Esophagus muscularis mucosa (tissue), 4 donors: Measurements from ENCODE around the gene THUMPD3. TPM values are rescaled to one million over a fixed set of nuclear protein-coding genes. Genes with fewer than 3 reads are reported as not detected.

Source experiments
- DNase-seq: peaks from one replicate; pipeline ENCODE4 v3.0.0-alpha.2; 2017; ENCODE audit errors: extremely low spot score
- H3K27ac ChIP-seq, 4 donors: fragments of 200-600 bp; sonication (generic); replicated peaks in 1 of 4; 1 replicate in 3 of 4; 2 replicates in 1 of 4; pipeline ENCODE4 v1.5.1; 2016 to 2019; ENCODE audit warnings: mild to moderate bottlenecking in 1 of 4
- H3K27me3 ChIP-seq, 4 donors: fragments of 200-600 bp; sonication (generic); one replicate each; pipeline versions ENCODE4 v1.5.1 to v1.6.0; 2016 to 2019
- H3K36me3 ChIP-seq, 4 donors: fragments of 200-600 bp; sonication (generic); one replicate each; pipeline ENCODE4 v1.5.1; 2016 to 2019
- H3K4me1 ChIP-seq, 4 donors: fragments of 200-600 bp; sonication (generic); one replicate each; pipeline ENCODE4 v1.5.1; 2016 to 2019
- H3K4me3 ChIP-seq, 4 donors: fragments of 200-600 bp; sonication (generic); 1 replicate in 2 of 4; 2 replicates in 2 of 4; pipeline ENCODE4 v1.5.1; 2016 to 2019; ENCODE audit warnings: mild to moderate bottlenecking in 4 of 4, moderate library complexity in 1 of 4
- H3K9me3 ChIP-seq, 4 donors: fragments of 200-600 bp; sonication (generic); 1 replicate in 3 of 4; 2 replicates in 1 of 4; pipeline ENCODE4 v1.5.1; 2016 to 2019
- EP300 ChIP-seq: sonication (generic); formaldehyde crosslinking; IDR thresholded peaks from one replicate; pipeline ENCODE4 v1.6.1; 2017; ENCODE audit warnings: antibody characterized with exemption
- POLR2A ChIP-seq: fragments of 450-650 bp; IDR thresholded peaks from one replicate; pipeline ENCODE4 v1.6.1; 2017; ENCODE audit warnings: antibody characterized with exemption, moderate library complexity, mild to moderate bottlenecking, low read depth
- POLR2AphosphoS5 ChIP-seq, 2 donors: sonication (generic); formaldehyde crosslinking; IDR thresholded peaks; one replicate each; pipeline ENCODE4 v1.6.1; 2017; ENCODE audit warnings: antibody characterized with exemption in 2 of 2
- WGBS: methylation state at CpG from one replicate; pipeline ENCODE4 v1.1.5; 2018; 5-methylcytosine and 5-hydroxymethylcytosine counted together
- intact Hi-C: fragments of 100-400 bp; cut with DNase I; formaldehyde crosslinking; loops from one replicate; pipeline ENCODE4 v1.15.1; 2023
- total RNA-seq, 4 donors: library from RNA; depleted of rRNA; stranded (reverse); fragments of >200 nt; gene quantifications; one replicate each; pipeline versions ENCODE4 v1.1.0 to v1.2.1, GENCODE V29; 2016
- TF ChIP-seq, protein P1 (sequence below), 3 experiments: fragments of 200-600 bp in 2 of 3; fragments of 450-650 bp in 1 of 3; sonication (generic) in 2 of 3; IDR thresholded peaks; one replicate each; pipeline ENCODE4 v1.5.1; 2017 to 2019; ENCODE audit warnings: antibody characterized with exemption in 3 of 3, mild to moderate bottlenecking in 2 of 3, moderate library complexity in 1 of 3

THUMPD3 gene
- total RNA-seq, 4 donors from 2014 or later, result 23.8 to 37.4 (median 26.1) TPM

- intact Hi-C loops, result no loop called here
- WGBS, result 86% methylated on average over 4 of the region's 4 CpGs
- peaks cover 0 to 3% (median 0%) of the 10 kb centered on the region in 4 donors for H3K4me1 ChIP-seq
- no peak for DNase-seq
- H3K36me3 ChIP-seq, result peaks cover 0 to 16% (median 3%) of the 10 kb centered on the region in 4 donors
- TF ChIP-seq EP300, result no peak
- TF ChIP-seq, protein P1, sequence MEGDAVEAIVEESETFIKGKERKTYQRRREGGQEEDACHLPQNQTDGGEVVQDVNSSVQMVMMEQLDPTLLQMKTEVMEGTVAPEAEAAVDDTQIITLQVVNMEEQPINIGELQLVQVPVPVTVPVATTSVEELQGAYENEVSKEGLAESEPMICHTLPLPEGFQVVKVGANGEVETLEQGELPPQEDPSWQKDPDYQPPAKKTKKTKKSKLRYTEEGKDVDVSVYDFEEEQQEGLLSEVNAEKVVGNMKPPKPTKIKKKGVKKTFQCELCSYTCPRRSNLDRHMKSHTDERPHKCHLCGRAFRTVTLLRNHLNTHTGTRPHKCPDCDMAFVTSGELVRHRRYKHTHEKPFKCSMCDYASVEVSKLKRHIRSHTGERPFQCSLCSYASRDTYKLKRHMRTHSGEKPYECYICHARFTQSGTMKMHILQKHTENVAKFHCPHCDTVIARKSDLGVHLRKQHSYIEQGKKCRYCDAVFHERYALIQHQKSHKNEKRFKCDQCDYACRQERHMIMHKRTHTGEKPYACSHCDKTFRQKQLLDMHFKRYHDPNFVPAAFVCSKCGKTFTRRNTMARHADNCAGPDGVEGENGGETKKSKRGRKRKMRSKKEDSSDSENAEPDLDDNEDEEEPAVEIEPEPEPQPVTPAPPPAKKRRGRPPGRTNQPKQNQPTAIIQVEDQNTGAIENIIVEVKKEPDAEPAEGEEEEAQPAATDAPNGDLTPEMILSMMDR (IDR thresholded peaks at IDR 0.05), result no peak
- TF ChIP-seq POLR2A, result no peak
- TF ChIP-seq POLR2AphosphoS5 (IDR thresholded peaks at IDR 0.05), result no peak
- H3K4me3 ChIP-seq, result no peak overlapping the region
- H3K9me3 ChIP-seq, result no peaks in the 10 kb centered on the region
- no peak overlapping the region for H3K27ac ChIP-seq
- no peaks in the 10 kb centered on the region for H3K27me3 ChIP-seq
These were observed 37.9 kb upstream of the THUMPD3 start for GRCh38 chr3:9324944-9325343.

GRCh38 chr3:9327578-9327977 lies 35.3 kb upstream of the THUMPD3 start:
- 80% methylated on average over 1 of the region's 1 CpG for WGBS
- no peaks in the 10 kb centered on the region for H3K27me3 ChIP-seq
- peaks cover 0 to 12% (median 3%) of the 10 kb centered on the region in 4 donors for H3K36me3 ChIP-seq
- no peaks in the 10 kb centered on the region for H3K9me3 ChIP-seq
- no peak for DNase-seq
- H3K27ac ChIP-seq, result no peak overlapping the region
- intact Hi-C loops, result no loop called here
- no peak for TF ChIP-seq POLR2A
- no peak for TF ChIP-seq POLR2AphosphoS5 (IDR thresholded peaks at IDR 0.05)
- TF ChIP-seq EP300, result no peak
- TF ChIP-seq, protein P1 (IDR thresholded peaks at IDR 0.05), result no peak
- H3K4me1 ChIP-seq, result peaks cover 0 to 7% (median 0%) of the 10 kb centered on the region in 4 donors
- H3K4me3 ChIP-seq, result no peak overlapping the region

DNA sequence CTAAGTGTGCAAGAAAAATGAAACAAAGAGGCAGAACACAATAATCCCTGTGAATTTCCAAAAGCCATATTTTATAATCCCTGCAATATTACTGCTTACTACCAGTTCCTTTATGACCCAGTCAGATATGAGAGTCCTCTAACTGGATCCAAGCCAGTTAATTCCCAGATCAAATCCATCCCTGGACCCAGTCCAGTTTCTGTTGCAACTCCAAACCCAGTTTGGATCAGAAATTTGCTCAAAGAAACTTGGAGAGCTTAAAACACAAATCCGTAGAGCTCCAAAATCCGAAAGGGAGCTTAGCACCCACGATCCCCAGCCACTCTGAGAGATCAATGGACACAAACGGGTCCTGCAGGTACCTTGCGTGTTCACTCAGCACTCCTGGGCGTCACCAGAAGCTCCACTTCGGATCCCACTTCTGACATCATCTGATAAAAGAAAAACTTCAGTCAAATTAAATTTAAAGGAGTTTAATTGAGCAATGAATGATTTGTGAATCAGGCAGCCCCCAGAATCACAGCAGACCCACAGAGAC lies 32.6 kb upstream of the THUMPD3 start:
- intact Hi-C loops, result no loop called here
- TF ChIP-seq POLR2AphosphoS5 (IDR thresholded peaks at IDR 0.05) (no peak), POLR2A (no peak), EP300 (no peak)
- TF ChIP-seq, protein P1 (IDR thresholded peaks at IDR 0.05), result no peak
- WGBS, result 82% methylated on average over 7 of the region's 7 CpGs
- Histone ChIP-seq H3K4me1 (peaks cover 0 to 7% (median 0%) of the 10 kb centered on the region in 4 donors), H3K4me3 (no peak overlapping the region), H3K27ac (no peak overlapping the region), H3K27me3 (no peaks in the 10 kb centered on the region), H3K9me3 (no peaks in the 10 kb centered on the region), H3K36me3 (peaks cover 0 to 5% (median 1%) of the 10 kb centered on the region in 4 donors)
- no peak for DNase-seq

DNA sequence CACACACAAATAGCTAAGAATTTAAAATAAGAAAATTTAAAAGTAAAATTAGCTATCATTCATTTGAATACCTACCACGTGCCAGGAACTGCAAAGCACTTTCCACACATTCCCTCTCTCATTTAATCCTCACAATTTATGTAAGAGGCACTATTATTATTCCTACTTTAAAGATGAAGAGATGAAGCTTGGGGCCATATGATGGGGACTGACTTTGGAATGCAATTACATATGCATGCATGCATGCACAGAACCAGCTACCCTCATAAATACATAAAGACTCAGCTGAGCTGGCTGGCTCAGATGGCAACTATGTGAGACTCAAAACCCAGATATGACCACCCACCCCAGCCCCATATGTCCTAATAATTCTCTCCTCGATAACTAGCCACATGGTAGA lies 31.7 kb upstream of the THUMPD3 start:
- TF ChIP-seq EP300 (no peak), POLR2A (no peak), POLR2AphosphoS5 (IDR thresholded peaks at IDR 0.05) (no peak)
- TF ChIP-seq, protein P1 (IDR thresholded peaks at IDR 0.05), result no peak
- Histone ChIP-seq H3K4me3 (no peak overlapping the region), H3K4me1 (peaks cover 0 to 7% (median 0%) of the 10 kb centered on the region in 4 donors), H3K27ac (no peak overlapping the region), H3K9me3 (no peaks in the 10 kb centered on the region), H3K36me3 (no peaks in the 10 kb centered on the region), H3K27me3 (no peaks in the 10 kb centered on the region)
- intact Hi-C loops, result no loop called here
- DNase-seq, result no peak
- WGBS, result 74% methylated on average over 2 of the region's 2 CpGs
